Esophagus muscularis mucosa (tissue), 4 donors: ENCODE data around the gene GUCY1B1. TPM values are rescaled to one million over a fixed set of nuclear protein-coding genes. Genes with fewer than 3 reads are reported as not detected.

Source experiments
- DNase-seq: peaks from one replicate; pipeline ENCODE4 v3.0.0-alpha.2; 2017; ENCODE audit errors: extremely low spot score
- H3K27ac ChIP-seq, 4 donors: fragments of 200-600 bp; sonication (generic); replicated peaks in 1 of 4; 1 replicate in 3 of 4; 2 replicates in 1 of 4; pipeline ENCODE4 v1.5.1; 2016 to 2019; ENCODE audit warnings: mild to moderate bottlenecking in 1 of 4
- H3K27me3 ChIP-seq, 4 donors: fragments of 200-600 bp; sonication (generic); one replicate each; pipeline versions ENCODE4 v1.5.1 to v1.6.0; 2016 to 2019
- H3K36me3 ChIP-seq, 4 donors: fragments of 200-600 bp; sonication (generic); one replicate each; pipeline ENCODE4 v1.5.1; 2016 to 2019
- H3K4me1 ChIP-seq, 4 donors: fragments of 200-600 bp; sonication (generic); one replicate each; pipeline ENCODE4 v1.5.1; 2016 to 2019
- H3K4me3 ChIP-seq, 4 donors: fragments of 200-600 bp; sonication (generic); 1 replicate in 2 of 4; 2 replicates in 2 of 4; pipeline ENCODE4 v1.5.1; 2016 to 2019; ENCODE audit warnings: mild to moderate bottlenecking in 4 of 4, moderate library complexity in 1 of 4
- H3K9me3 ChIP-seq, 4 donors: fragments of 200-600 bp; sonication (generic); 1 replicate in 3 of 4; 2 replicates in 1 of 4; pipeline ENCODE4 v1.5.1; 2016 to 2019
- CTCF ChIP-seq, 3 experiments: fragments of 200-600 bp in 2 of 3; fragments of 450-650 bp in 1 of 3; sonication (generic) in 2 of 3; IDR thresholded peaks; one replicate each; pipeline ENCODE4 v1.5.1; 2017 to 2019; ENCODE audit warnings: antibody characterized with exemption in 3 of 3, mild to moderate bottlenecking in 2 of 3, moderate library complexity in 1 of 3
- EP300 ChIP-seq: sonication (generic); formaldehyde crosslinking; IDR thresholded peaks from one replicate; pipeline ENCODE4 v1.6.1; 2017; ENCODE audit warnings: antibody characterized with exemption
- POLR2A ChIP-seq: fragments of 450-650 bp; IDR thresholded peaks from one replicate; pipeline ENCODE4 v1.6.1; 2017; ENCODE audit warnings: antibody characterized with exemption, moderate library complexity, mild to moderate bottlenecking, low read depth
- POLR2AphosphoS5 ChIP-seq, 2 donors: sonication (generic); formaldehyde crosslinking; IDR thresholded peaks; one replicate each; pipeline ENCODE4 v1.6.1; 2017; ENCODE audit warnings: antibody characterized with exemption in 2 of 2
- WGBS: methylation state at CpG from one replicate; pipeline ENCODE4 v1.1.5; 2018; 5-methylcytosine and 5-hydroxymethylcytosine counted together
- intact Hi-C: fragments of 100-400 bp; cut with DNase I; formaldehyde crosslinking; loops from one replicate; pipeline ENCODE4 v1.15.1; 2023
- total RNA-seq, 4 donors: library from RNA; depleted of rRNA; stranded (reverse); fragments of >200 nt; gene quantifications; one replicate each; pipeline versions ENCODE4 v1.1.0 to v1.2.1, GENCODE V29; 2016

The GUCY1B1 gene
- total RNA-seq, 4 donors from 2014 or later = 30.6 to 61.9 (median 41.6) TPM

DNA sequence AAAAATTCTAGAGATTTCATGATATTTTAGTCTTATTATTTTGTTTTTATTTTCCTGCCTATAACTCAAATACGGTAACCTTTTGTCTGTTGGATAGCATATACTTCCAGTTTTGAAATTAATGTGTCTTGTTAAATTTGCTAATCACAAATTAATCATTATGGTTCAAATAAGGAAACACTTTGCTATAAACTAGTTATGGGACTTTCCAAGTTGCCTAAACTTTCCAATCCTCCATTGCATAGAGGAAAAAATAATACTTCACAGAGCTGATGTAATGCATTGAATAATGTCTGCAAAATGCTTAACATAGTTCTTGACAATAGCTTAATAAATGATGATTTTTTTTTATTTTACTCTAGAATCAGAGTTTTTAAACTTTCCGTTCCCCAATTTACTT, 4.7 kb downstream of the GUCY1B1 start:
- no peaks in the 10 kb centered on the region for H3K27me3 ChIP-seq
- H3K9me3 ChIP-seq = no peaks in the 10 kb centered on the region
- WGBS = 81% methylated on average over 2 of the region's 2 CpGs
- H3K4me3 ChIP-seq = no peak overlapping the region
- TF ChIP-seq POLR2A (no peak), CTCF (IDR thresholded peaks at IDR 0.05) (no peak), POLR2AphosphoS5 (IDR thresholded peaks at IDR 0.05) (no peak), EP300 (no peak)
- intact Hi-C loops = no loop called here
- DNase-seq = no peak
- no peak overlapping the region for H3K27ac ChIP-seq
- H3K36me3 ChIP-seq = no peaks in the 10 kb centered on the region
- peaks cover 1 to 62% (median 36%) of the 10 kb centered on the region in 4 donors for H3K4me1 ChIP-seq

DNA sequence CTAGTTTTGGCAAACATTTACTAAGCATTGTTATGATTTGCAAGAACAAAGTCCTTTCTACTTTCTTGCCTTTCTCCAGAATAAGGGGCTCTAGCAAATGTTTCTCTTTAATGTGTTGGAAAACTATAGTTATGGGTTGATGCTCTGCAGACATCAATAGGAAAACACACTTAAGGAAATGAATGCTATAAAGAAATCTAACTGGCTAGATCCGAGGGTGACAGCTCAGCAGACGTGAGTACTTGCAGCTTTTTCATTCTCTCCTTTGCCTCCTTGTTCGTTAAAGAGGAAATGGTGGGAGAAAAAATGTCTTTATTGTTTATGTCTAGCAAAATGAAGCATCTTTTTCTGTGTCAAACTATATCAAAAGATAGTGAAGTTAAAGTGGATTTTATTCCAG, 6.3 kb downstream of the GUCY1B1 start:
- no peak overlapping the region for H3K27ac ChIP-seq
- no peak overlapping the region for H3K4me3 ChIP-seq
- DNase-seq = no peak
- intact Hi-C loops = no loop called here
- WGBS = 64% methylated on average over 3 of the region's 3 CpGs
- H3K9me3 ChIP-seq = no peaks in the 10 kb centered on the region
- H3K4me1 ChIP-seq = peaks cover 0 to 69% (median 27%) of the 10 kb centered on the region in 4 donors
- no peaks in the 10 kb centered on the region for H3K27me3 ChIP-seq
- H3K36me3 ChIP-seq = no peaks in the 10 kb centered on the region
- TF ChIP-seq EP300 = no peak
- no peak for TF ChIP-seq POLR2A
- no peak for TF ChIP-seq POLR2AphosphoS5 (IDR thresholded peaks at IDR 0.05)
- no peak for TF ChIP-seq CTCF (IDR thresholded peaks at IDR 0.05)

GRCh38 chr4:155766622-155767021, 7.8 kb downstream of the GUCY1B1 start:
- H3K9me3 ChIP-seq = no peaks in the 10 kb centered on the region
- H3K4me1 ChIP-seq = peaks cover 0 to 57% (median 17%) of the 10 kb centered on the region in 4 donors
- H3K4me3 ChIP-seq = no peak overlapping the region
- no peak for TF ChIP-seq POLR2AphosphoS5 (IDR thresholded peaks at IDR 0.05)
- no peak for TF ChIP-seq EP300
- TF ChIP-seq CTCF (IDR thresholded peaks at IDR 0.05) = no peak
- TF ChIP-seq POLR2A = no peak
- intact Hi-C loops = no loop called here
- DNase-seq = no peak
- no peaks in the 10 kb centered on the region for H3K27me3 ChIP-seq
- WGBS = 38% methylated on average over 2 of the region's 2 CpGs
- no peak overlapping the region for H3K27ac ChIP-seq
- no peaks in the 10 kb centered on the region for H3K36me3 ChIP-seq

GRCh38 chr4:155768370-155768769, 9.5 kb downstream of the GUCY1B1 start:
- DNase-seq = no peak
- Histone ChIP-seq H3K27ac (no peak overlapping the region), H3K9me3 (no peaks in the 10 kb centered on the region), H3K36me3 (no peaks in the 10 kb centered on the region), H3K4me3 (no peak overlapping the region), H3K27me3 (no peaks in the 10 kb centered on the region), H3K4me1 (peaks cover 0 to 51% (median 21%) of the 10 kb centered on the region in 4 donors)
- no peak for TF ChIP-seq POLR2A
- TF ChIP-seq CTCF (IDR thresholded peaks at IDR 0.05) = no peak
- no peak for TF ChIP-seq EP300
- TF ChIP-seq POLR2AphosphoS5 (IDR thresholded peaks at IDR 0.05) = no peak
- intact Hi-C loops = no loop called here

DNA sequence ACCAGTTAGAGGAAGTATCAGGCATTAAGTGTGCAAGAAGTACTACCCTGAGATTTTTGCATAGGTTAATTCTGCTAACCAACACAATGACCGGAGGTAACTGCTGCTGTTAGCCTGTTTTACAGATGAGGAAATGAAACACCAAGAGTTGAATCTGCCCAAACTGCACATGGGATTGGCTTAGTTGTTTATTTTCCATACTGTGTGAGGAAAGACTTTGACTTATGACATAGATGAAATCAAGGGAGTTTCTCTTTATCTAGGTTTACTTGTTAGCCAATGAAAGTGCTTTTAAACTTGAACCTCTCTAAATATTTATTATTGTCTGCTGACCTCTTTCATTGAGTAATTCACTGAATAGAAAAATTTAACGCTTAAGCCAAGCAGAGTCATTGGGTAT, 10.3 kb downstream of the GUCY1B1 start:
- H3K9me3 ChIP-seq = no peaks in the 10 kb centered on the region
- H3K27ac ChIP-seq = no peak overlapping the region
- intact Hi-C loops = no loop called here

More for the DNA sequence above, 10.3 kb downstream of the GUCY1B1 start:
- no peak for TF ChIP-seq POLR2A
- no peak for TF ChIP-seq CTCF (IDR thresholded peaks at IDR 0.05)
- TF ChIP-seq EP300 = no peak
- TF ChIP-seq POLR2AphosphoS5 (IDR thresholded peaks at IDR 0.05) = no peak
- Histone ChIP-seq H3K4me3 (no peak overlapping the region), H3K36me3 (no peaks in the 10 kb centered on the region), H3K27me3 (no peaks in the 10 kb centered on the region), H3K4me1 (peaks cover 2 to 53% (median 24%) of the 10 kb centered on the region in 4 donors)
- WGBS = 78% methylated on average over 2 of the region's 2 CpGs
- DNase-seq = no peak
